ENCODE measurements around the gene MTA3. TPM values are rescaled to one million over a fixed set of nuclear protein-coding genes. Genes with fewer than 3 reads are reported as not detected.

The MTA3 gene
- polyA plus RNA-seq, 3 donors = 2.0 to 4.5 (median 2.2) TPM

DNA sequence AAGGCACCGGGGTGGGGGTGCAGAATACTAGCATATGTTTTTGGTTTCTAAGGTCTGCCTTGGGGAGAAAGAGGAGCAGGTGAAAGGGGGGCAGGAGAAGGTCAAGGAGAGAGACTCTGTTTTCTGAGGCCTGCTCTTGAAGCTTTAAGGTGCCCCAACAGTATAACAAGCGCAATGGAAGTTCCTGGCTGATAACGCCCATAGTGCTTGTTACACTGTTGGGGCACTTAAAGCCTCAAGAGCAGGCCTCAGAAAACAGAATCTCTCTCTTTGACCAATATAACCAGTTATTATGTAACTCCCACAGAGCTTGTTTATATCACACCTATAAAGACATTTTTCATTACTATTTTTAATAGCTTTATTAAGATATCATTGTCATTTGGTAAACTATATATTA lies 179.0 kb downstream of the MTA3 start:
- Histone ChIP-seq H4K20me1 (ENCODE audit: insufficient read depth, low read length) (no peaks in the 10 kb centered on the region), H3K4me1 (ENCODE audit: control insufficient read depth in 1 of 2, insufficient read depth in 2 of 2, low read length in 2 of 2) (peaks cover 22 to 24% of the 10 kb centered on the region in 2 donors), H3K4me2 (replicated peaks; ENCODE audit: extremely low read depth, low read length, poor library complexity, severe bottlenecking) (no peak overlapping the region), H3K27ac (ENCODE audit: low read depth in 1 of 2, low read length in 2 of 2) (no peak overlapping the region), H3K9me3 (replicated peaks in 1 of 2; ENCODE audit: control insufficient read depth in 1 of 2, insufficient read depth in 1 of 2, low read length in 2 of 2) (no peaks in the 10 kb centered on the region), H2AFZ (ENCODE audit: insufficient read depth, low read depth, low read length, poor library complexity, severe bottlenecking) (no peak overlapping the region), H3K4me3 (replicated peaks in 1 of 3; ENCODE audit: low read depth in 2 of 3, low read length in 3 of 3) (no peak overlapping the region), H3K79me2 (ENCODE audit: insufficient read depth, low read length) (no peaks in the 10 kb centered on the region), H3K36me3 (replicated peaks in 1 of 2; ENCODE audit: control insufficient read depth in 1 of 2, insufficient read depth in 2 of 2, low read length in 2 of 2) (no peaks in the 10 kb centered on the region), H3K27me3 (ENCODE audit: control insufficient read depth in 2 of 2, insufficient read depth in 2 of 2, low read length in 2 of 2) (no peaks in the 10 kb centered on the region), H3K9ac (ENCODE audit: insufficient read depth, low read length, poor library complexity, severe bottlenecking) (no peak overlapping the region)
- TF ChIP-seq, protein P1, sequence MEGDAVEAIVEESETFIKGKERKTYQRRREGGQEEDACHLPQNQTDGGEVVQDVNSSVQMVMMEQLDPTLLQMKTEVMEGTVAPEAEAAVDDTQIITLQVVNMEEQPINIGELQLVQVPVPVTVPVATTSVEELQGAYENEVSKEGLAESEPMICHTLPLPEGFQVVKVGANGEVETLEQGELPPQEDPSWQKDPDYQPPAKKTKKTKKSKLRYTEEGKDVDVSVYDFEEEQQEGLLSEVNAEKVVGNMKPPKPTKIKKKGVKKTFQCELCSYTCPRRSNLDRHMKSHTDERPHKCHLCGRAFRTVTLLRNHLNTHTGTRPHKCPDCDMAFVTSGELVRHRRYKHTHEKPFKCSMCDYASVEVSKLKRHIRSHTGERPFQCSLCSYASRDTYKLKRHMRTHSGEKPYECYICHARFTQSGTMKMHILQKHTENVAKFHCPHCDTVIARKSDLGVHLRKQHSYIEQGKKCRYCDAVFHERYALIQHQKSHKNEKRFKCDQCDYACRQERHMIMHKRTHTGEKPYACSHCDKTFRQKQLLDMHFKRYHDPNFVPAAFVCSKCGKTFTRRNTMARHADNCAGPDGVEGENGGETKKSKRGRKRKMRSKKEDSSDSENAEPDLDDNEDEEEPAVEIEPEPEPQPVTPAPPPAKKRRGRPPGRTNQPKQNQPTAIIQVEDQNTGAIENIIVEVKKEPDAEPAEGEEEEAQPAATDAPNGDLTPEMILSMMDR (IDR thresholded peaks at IDR 0.05) = no peak
- no peak for DNase-seq
- Mint-ChIP-seq H3K9me3 (peaks cover 0 to 3% (median 0%) of the 10 kb centered on the region in 7 donors), H3K27me3 (ENCODE audit: low read depth in 3 of 3) (peaks cover 0 to 2% (median 0%) of the 10 kb centered on the region in 3 donors), H3K27ac (peak overlapping the region in 2 of 7 donors; percentile 41 to 55), H3K36me3 (peaks cover 0 to 4% of the 10 kb centered on the region in 2 donors), H3K4me1 (peaks cover 23% of the 10 kb centered on the region), H3K4me3 (no peak overlapping the region)
- WGBS (ENCODE audit: insufficient coverage) = 90% methylated on average over 3 of the region's 3 CpGs
- intact Hi-C loops (cut with micrococcal nuclease) = no loop called here

DNA sequence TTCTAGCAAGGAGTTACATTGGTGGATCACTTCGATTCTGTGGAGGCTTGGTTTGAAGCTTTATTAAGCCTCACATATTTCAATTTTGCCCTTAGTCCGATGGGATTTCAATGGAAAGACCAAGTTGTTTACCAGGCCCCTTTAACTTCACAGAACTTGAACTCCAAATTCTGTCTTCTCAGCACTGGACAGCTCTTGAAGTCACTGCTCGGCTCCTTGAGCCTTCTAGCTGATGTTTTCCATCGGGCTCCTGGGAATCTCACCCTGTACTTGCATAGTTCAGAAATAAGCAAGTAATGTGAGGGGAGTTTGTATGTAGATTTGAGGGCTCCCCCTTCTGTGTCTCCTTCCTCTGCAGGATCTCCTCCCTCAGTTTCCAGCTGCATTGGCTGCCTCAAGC lies 180.4 kb downstream of the MTA3 start:
- WGBS (ENCODE audit: insufficient coverage) = 100% methylated on average over 1 of the region's 4 CpGs
- intact Hi-C loops (cut with micrococcal nuclease) = no loop called here

More for the DNA sequence above, 180.4 kb downstream of the MTA3 start:
- no peak overlapping the region for H3K9ac ChIP-seq (ENCODE audit: insufficient read depth, low read length, poor library complexity, severe bottlenecking)
- H3K4me1 Mint-ChIP-seq = peaks cover 37% of the 10 kb centered on the region
- no peak overlapping the region for H3K4me3 Mint-ChIP-seq
- no peak for DNase-seq
- H2AFZ ChIP-seq (ENCODE audit: insufficient read depth, low read depth, low read length, poor library complexity, severe bottlenecking) = no peak overlapping the region
- H4K20me1 ChIP-seq (ENCODE audit: insufficient read depth, low read length) = no peaks in the 10 kb centered on the region
- H3K36me3 Mint-ChIP-seq = peaks cover 0 to 4% of the 10 kb centered on the region in 2 donors
- peaks cover 0 to 2% (median 0%) of the 10 kb centered on the region in 3 donors for H3K27me3 Mint-ChIP-seq (ENCODE audit: low read depth in 3 of 3)
- H3K36me3 ChIP-seq (replicated peaks in 1 of 2; ENCODE audit: control insufficient read depth in 1 of 2, insufficient read depth in 2 of 2, low read length in 2 of 2) = no peaks in the 10 kb centered on the region
- TF ChIP-seq, protein P1 (IDR thresholded peaks at IDR 0.05) = no peak
- no peak overlapping the region for H3K4me2 ChIP-seq (replicated peaks; ENCODE audit: extremely low read depth, low read length, poor library complexity, severe bottlenecking)
- H3K27ac Mint-ChIP-seq = no peak overlapping the region
- no peak overlapping the region for H3K27ac ChIP-seq (ENCODE audit: low read depth in 1 of 2, low read length in 2 of 2)
- H3K9me3 ChIP-seq (replicated peaks in 1 of 2; ENCODE audit: control insufficient read depth in 1 of 2, insufficient read depth in 1 of 2, low read length in 2 of 2) = no peaks in the 10 kb centered on the region
- H3K4me1 ChIP-seq (ENCODE audit: control insufficient read depth in 1 of 2, insufficient read depth in 2 of 2, low read length in 2 of 2) = peaks cover 36 to 38% of the 10 kb centered on the region in 2 donors
- no peak overlapping the region for H3K4me3 ChIP-seq (replicated peaks in 1 of 3; ENCODE audit: low read depth in 2 of 3, low read length in 3 of 3)
- no peaks in the 10 kb centered on the region for H3K27me3 ChIP-seq (ENCODE audit: control insufficient read depth in 2 of 2, insufficient read depth in 2 of 2, low read length in 2 of 2)
- no peaks in the 10 kb centered on the region for H3K9me3 Mint-ChIP-seq
- no peaks in the 10 kb centered on the region for H3K79me2 ChIP-seq (ENCODE audit: insufficient read depth, low read length)
